Fibroblast of skin of abdomen (primary cell): ENCODE results near the gene GPR183.

Experiments used
- DNase-seq: peaks from one replicate; pipeline ENCODE4 v3.0.0-alpha.2; 2013

The GPR183 gene

DNA sequence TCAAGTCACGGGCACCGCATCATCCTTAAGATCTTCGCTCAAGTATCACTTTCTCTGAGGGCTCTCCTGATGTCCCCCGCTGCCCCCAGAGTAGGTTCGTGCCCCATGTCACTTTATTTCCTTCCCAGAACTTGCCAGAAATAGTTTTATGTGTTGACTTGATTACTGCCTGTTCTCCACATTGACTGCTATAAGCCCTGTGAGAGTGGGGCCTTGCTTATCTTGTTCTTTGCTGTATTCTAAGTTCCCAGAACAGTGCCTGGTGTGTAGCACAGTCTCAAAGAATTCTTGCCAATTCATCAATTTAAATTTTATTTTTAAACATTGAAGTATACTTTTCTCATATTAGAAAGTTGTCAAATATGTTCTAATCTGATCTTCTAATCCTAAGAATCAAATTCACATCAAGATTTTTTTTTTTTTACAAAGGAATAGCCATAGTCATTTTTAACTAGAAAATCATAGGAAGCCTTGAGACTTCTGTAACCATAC is 32.1 kb upstream of the GPR183 start:
- DNase-seq: no peak

DNA sequence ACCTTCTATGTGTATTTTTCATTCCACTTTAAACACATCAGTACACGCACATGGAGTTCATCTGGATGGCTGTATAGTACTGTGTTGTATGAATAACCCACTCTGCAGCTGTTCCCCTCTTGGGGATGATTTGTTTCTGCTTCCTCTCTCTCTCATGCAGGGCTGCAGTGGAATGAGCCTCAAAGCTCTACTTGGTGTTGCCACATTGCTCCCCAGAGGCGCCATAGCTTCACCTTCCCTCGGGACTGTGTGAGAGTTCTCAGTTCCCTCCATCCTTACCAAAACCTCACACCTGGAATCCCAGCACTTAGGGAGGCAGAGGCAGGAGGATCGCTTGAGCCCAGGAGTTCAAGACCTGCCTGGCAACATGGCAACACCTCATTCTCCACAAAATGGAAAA is 28.4 kb upstream of the GPR183 start:
- peak; percentile 40 for DNase-seq

DNA sequence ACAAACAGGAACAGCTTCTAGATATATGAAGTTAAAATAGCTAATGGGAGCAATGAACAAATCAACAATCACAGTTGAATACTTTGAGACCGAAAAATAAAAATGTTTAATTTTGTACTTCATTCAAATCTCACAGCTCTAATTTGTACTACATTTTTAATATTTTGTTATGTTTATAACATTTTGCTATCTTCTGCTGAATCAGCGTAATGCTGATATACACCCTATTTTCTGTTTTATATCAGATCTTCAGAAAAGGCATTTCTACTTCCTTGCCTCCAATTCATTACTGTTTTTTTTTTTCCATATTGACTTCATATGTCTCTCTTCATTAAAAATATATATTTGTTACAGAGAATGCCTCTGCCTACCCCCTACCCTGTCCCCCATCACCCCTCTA is 27.9 kb upstream of the GPR183 start:
- no peak for DNase-seq

DNA sequence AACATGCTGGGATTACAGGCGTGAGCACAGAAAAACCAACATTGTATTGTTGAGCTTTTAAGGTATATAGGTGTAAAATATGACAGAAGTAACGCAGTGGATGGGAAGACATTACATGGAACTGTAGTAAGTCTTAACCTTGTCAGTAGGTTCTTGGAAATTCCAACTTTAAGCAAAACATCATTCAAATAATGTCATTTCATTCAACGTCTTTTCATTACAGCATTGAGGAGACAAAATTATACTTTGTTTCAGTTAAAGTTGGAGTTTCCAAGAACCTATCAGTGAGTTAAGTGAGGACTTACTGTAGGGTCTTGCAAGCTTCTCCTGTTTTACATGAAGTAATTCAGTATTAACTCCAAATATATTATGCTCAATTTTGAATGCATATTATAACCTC is 27.0 kb upstream of the GPR183 start:
- DNase-seq: no peak

DNA sequence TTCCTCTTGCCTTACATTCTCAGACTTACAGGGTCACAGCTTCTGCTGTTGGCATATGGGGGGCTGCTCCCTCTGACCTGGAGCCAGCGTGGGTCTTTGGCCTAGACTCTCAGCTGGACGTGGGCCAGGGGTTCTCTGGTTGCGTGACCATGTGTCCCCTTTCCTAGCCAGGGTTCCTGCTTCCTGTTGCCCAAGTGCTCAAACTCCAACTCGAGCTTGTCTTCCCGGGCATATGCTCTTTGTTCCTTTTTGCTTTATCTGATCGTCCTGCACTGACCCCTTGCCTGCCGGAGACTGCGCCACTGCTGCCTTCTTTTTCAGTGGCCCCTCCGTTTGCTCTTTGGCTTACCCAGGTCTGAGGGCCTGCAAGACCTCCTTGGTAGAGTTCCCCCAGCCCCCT is 25.3 kb upstream of the GPR183 start:
- DNase-seq: no peak

DNA sequence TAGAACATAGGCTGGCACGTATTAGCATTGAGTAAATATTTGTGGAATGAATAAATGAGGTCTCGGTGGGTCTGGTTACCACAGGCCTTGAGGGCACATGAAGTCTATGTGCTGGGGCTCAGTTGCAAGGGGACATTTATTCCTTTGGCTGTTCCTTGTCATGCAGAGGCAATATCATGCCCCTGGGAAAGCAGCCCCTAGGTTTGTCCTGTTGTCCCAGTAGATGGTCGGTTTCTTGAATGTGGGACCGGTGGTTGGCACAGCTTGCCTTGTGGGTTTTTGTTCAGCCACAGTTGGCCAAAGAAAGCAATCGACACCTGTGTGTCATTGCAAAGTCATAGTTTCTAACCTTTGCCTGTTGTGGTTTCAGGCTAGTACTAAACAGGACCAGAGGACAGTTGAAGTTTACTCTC is 24.7 kb upstream of the GPR183 start:
- DNase-seq: no peak

DNA sequence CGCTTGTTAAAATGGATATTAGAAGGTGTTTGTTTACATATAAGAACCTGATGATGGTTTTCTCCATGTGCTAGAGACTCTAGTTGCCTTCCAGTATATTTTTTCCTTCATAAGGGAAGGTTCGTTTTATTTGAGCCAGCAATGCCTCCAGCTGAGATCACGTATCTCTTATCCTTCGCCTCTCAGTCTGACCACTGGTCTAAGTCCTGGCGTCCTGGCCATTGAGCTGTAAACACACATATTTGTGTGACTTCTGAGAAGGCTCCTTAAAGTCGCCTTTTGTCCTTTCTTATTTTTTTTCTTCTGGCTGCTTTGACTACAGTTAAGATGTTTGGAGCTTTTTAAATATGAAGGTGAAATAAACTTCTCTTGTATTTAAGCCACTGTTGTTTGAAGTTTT is 23.7 kb upstream of the GPR183 start:
- DNase-seq: no peak

DNA sequence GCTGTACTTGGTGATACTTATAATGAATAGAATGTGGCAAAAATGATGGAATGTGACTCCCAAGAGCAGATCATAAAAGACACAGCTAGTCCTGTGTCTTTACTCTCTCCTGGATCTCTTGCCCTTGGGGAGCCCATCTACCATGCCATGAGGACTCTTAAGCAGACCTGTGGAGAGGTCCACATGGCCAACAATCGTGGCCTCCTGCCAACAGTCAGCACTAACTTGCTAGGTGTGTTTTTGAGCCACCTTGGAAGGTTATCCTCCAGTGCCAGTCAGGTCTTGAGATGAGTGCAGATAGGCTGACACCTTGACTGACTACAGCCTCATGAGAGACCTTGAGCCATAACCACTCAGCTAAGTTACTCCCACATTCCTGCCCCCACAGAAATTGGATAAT is 22.3 kb upstream of the GPR183 start:
- DNase-seq: no peak

DNA sequence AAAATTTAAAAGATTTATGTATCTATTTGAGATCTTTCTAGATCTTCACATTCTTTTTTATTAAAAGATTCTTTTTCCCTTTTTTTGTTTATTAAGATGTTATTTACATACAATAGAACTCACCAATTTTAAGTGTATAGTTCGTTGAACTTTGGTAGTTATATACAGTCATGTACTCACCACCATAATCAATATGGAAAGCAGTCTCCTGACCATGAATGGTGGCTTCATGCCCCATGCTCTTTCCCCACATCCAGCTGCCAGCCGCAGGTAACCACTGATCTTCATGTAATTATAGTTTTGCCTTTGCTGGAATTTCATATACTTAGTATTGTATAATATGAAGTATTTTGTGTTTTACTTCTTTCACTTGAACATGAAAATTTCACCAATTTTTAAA is 20.6 kb upstream of the GPR183 start:
- DNase-seq: no peak

DNA sequence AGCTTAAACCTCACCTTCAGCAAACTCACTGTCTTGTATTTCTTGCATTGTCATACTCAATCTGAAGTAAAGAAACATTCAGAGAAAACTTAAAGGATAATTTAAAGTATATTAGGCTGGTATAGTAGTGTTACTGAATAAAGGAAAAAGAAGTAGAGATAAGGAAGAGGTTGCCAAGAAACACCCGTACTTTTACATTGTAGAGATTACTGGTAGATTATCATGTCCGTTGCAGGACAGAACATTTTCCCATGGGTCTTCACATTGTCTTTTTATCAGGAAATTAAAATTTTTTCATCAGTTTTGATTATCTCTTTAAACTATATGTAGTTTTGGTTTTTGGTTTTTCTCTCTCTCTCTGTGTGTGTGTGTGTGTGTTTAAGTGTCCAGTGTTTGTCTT is 19.9 kb upstream of the GPR183 start:
- no peak for DNase-seq

DNA sequence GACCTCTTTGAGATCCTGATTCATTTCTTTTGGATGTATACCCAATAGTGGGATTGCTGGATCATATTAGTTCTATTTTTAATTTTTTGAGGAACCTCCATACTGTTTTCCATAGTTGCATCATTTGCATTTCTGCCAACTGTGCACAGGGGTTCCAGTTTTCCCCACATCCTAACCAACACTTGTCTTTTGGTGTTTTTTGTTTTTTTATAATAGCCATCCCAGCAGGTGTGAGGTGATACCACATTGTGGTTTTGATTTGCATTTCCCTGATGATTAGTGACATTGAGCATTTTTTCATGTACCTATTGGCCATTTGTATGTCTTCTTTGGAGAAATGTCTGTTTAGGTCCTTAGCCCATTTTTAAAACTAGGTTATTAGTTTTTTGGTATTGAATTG is 18.8 kb upstream of the GPR183 start:
- no peak for DNase-seq

DNA sequence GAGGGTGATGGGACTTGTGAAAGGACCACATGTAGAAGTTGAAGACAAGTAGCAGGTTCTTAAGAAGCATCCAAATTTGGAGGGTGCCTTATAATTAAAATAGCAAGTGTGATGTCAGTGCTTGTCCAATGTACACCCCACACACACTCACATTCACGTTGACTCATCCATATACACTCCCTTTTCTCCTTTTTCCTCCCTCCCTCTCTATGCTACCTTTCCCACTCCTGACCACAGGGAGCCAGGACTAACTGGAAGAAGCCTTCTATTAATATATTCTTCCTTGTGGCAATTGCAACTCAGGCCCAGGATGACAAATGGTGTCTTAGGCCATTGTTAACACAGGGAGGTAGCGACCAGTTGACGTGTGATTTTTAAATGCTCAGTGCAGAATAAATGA is 16.3 kb upstream of the GPR183 start:
- DNase-seq: peak; percentile 45

DNA sequence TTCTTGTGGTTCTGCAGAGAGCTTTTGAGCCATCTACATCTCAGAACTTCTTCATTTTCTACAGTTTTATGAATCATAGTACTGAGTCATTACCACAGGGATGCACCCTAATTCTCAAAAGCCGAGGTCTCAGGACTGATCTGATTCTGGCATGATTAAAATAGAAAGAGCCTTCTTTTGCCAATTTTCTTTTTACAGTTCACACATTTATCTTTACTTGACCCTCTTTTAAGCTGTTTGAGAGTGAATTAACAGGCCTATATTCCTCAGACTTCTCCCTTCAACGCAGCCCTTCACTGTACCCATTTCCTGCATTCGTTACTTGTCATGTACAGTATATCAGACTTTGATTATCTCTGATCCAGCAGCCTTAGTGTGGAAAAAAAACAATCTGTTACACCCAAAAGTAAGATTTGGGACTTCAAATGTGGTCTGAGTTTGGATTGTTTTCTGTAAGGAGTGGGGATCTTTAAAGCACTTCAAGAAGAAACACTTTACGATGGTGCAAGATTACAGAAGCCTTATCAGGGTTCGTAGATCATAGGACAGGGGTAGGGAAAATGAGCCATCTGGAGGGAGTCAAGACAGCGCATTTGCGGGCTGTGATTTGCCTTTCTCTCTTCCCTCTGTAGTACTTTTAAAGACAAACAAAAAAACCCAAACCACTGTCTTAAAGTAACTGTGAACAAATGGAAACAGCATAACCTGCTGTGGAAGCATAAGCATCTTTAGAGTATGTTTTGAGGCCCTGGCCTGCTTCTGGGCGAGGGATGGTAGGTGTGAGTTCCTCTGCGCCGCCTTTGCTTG is 15.3 kb upstream of the GPR183 start:
- DNase-seq: peak; percentile 84

DNA sequence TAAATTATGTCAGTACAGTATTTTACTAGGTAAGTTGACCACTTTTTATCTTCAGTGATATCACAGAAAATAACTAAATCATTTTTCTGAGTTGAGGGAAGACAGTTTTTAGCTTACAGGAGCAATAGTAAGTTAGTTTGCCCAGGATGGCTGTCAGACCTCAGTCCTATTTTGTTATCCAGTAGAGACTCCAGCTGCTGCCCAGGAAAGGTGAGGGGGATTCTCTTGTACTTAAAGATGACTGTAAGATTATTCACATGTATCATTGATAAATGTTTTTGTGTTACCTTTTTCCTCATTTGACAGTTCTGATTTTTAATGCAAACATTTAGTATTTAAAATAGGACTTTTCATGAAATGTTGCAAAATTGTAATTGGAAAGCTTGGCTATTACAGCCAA is 14.5 kb upstream of the GPR183 start:
- DNase-seq: no peak

DNA sequence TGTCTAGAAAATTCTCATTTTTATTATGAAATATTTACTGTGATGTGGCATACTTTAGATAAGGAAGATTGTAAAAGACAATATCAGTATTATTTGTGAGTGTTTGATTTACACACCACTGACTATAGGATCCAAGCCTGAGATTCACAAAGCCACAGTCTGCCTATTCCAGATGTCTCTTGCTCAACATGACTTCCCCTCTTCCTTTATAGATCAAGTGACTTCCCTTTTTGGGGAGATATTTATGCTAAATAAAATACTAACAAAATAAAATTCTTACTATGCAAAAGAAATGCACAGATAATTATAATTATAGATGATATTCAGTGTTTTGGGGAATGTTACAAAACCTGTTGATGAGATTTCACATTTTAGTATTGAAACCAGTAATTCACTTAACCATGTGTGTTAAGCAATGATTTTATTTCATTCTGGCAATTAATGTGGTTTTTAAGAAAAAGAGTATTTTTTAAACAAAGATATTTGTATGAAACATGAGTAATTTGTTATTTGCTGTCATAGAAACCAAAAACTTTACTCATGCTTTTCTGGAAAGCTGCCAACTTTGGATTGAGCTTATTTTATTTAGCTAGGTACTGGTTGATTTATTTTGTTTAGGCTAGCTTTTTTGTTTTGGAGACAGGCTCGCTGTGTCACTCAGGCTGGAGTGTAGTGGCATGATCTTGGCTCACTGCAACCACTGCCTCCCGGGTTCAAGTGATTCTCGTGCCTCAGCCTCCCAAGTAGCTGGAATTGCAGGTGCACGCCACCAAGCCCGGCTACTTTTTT is 13.7 kb upstream of the GPR183 start:
- DNase-seq: peak; percentile 79

DNA sequence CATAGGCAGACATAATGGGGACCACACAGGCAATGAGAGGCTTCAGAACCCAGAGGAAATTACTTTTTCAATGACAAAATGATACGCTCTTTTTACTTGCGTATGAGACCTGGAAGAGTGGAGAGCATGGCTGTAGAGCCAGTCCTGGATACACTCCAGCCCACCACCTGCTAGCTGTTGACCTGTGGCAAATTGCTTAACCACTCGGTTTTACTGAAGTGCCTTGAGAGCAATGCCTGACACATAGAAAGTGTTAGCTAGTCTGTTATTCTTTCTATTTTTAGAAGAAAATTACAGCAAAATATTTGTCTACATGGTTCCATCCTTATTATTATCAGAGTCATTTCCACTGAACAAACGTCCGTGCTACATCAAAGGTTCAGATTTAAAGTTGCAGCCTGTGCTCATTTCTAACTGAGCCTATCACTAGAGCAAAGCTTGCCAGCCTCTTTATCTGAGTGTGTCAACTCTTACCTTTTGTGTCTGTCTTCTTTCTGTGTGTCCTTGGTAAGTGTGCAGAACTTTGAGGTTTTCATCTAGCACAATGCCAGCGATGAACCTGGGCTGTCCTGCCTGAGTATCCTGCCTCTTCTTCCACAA is 9.6 kb upstream of the GPR183 start:
- no peak for DNase-seq

DNA sequence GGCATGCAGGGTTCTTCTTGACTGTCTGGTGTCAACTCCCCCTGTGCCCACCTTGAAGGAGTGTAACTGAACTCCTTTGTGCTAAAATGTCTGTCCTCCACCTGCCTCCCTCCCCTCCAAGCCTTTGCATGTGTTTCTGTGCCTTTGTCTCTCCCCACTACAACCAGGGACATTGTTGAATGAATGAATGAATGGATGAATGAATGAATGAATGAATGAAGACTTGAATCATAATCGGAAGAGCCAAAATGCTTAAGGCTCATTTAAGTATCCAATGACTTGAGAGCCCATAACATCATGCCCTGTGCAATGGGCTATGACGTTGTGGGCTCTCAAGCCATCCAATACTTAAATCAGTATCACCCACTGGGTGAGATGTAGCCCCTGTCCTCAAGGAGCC is 9.0 kb upstream of the GPR183 start:
- no peak for DNase-seq

DNA sequence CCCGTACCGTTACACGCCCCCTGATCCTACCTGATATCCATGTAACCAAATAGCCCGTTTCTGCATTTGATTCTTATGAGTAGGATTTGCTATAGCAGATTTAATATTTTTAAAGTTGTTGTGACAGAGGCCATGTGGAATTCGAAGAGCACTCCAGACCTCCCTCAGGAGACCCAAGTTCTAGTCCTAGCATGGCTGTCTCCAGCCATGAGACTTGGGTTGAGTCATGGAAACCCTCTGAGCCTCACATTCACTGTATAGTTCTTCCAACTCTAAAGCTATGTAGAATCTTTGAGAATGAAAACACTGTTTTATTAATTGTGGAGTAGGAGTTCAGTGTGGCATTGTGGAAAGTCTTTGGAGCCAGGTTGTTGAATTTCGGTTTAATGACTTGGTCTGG is 8.0 kb upstream of the GPR183 start:
- DNase-seq: no peak

DNA sequence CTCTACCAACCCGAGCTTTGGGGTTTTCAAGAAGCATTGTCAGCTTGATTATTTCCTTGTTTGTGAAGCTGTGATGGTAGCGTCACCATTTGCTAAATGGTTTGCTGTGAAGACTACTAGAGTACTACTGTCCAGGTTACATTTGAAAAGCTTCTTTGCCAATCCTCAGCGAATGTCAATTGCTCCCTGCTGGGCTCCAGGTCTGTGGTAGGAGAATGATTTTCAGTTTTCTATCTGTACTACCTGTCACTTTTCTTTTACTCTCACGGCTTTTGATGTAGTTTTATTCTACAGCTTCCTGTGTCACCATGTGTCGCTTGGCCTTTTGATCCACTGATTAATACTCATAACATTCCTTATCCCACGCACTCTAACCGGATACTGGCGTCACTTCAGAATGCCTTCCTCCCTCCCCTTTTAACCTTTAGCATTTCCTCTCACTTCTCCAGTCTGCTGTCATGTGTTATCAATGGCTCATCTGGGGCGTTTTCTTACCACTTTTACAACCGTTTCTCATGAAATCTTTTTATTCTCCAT is 7.5 kb upstream of the GPR183 start:
- DNase-seq: no peak

DNA sequence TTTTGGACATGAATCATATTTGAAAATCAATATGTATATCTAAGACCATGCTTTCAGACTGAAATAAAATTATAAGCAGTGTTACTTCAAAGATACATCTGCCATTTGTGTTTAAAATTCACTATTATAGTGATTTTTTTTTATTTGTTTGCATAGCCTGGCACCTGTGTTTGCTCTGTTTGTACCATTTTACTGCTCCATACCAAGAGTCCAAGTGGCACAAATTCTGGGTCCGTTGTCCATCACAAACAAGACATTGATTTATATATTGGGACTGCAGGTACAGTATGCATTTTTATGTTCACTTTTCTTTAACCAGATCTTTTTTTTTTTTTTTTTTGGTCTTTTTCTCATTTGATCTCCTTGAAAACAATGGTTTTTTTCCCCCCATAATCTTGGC is 6.7 kb upstream of the GPR183 start:
- DNase-seq: no peak

DNA sequence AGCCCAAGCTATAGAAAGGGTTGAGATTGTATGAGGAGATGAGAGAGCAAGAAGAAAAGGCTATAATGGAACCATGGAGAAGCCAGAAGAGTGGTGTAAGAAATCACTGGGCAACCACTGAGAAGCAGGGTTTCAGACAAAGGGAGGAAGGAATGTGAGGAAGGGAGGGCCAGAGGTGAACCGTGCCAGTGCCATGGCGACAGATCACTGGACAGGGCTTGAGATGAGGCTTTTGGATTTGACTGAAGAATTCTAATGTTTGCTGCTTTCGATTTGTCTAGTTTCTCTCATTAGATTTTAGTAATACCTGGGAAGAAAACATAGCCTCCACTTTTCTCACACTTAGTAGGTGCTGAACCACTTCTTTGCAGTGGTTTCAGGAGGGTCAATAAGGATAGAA is 6.3 kb upstream of the GPR183 start:
- no peak for DNase-seq

DNA sequence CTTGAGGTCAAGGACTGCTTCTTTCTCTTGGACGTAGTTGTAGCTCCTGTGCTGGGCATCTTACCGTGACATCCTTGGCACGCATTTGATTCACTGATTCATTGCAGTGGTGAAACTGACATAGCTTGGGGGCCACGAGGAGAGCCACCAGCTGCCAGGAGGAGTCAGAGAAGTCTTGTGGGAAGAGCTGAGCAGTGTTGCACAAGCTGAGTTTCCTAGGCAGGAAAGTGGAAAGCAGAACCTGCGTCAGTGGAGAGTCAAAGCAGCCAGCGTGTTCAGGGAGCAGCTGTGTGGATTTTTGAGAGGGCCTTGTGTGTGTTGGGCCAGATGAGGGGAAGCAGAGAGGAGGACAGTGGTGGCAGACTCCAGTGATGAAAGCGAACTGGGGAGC is 5.3 kb upstream of the GPR183 start:
- DNase-seq: peak; percentile 82

DNA sequence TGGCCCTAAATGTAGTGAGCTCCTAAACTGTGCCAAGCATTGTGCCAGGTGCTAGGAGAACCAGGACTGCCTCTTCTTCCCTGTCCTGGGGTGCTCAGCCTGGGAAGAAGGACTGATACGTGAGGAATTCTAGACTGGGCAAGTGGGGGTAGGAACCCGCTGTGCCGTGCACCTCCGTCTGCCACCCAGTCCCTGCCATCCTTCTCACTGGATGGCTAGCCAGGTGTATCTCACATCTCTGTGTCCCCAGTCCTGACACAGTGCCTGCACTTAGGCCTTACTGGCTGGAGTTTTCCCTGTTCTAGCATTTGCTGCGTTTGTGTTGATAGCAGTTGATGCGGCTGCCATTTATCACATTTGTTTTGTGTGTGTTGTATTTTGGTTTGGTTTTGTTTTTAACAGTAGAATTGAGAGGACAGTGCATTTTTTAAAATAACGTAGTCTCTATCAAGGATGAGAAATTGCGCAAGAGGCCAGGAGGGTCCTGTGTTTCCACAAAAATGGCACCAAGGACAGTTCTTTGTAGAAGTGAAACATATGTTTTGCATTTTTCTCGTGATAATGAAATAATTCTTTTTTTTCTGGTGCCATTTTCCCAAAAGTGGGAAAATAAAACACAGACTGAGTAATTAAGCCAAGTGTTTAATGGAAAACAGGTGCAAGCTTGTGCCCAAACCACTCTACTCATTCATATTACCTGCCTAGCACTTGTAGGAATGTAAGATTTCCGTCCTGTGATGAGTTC is 4.7 kb upstream of the GPR183 start:
- no peak for DNase-seq
